GM18867 (cell line): ENCODE data around the gene CRELD2.

ENCODE experiments used
- ATAC-seq: cut with Tn5 transposase; IDR thresholded peaks from one replicate; pipeline ENCODE4 v1.9.1; 2021; ENCODE audit warnings: mild to moderate bottlenecking, moderate library complexity; ENCODE audit not compliant: unreplicated experiment

The CRELD2 gene

GRCh38 chr22:49966041-49966773, 47.8 kb downstream of the CRELD2 start:
- ATAC-seq, result no peak

GRCh38 chr22:49966774-49967705, 48.6 kb downstream of the CRELD2 start:
- ATAC-seq, result no peak

- ATAC-seq, result no peak
Measured at GRCh38 chr22:49967706-49968208, 49.3 kb downstream of the CRELD2 start.

GRCh38 chr22:49968313-49968830, 49.9 kb downstream of the CRELD2 start:
- no peak for ATAC-seq

- no peak for ATAC-seq
Measured at GRCh38 chr22:49968831-49969661, 50.6 kb downstream of the CRELD2 start.

- no peak for ATAC-seq
Measured at GRCh38 chr22:49969751-49970527, 51.5 kb downstream of the CRELD2 start.

GRCh38 chr22:49970528-49971231, 52.2 kb downstream of the CRELD2 start:
- peak; percentile 68 for ATAC-seq

- ATAC-seq, result peak; percentile 31
Measured at GRCh38 chr22:49971232-49972162, 53.1 kb downstream of the CRELD2 start.

GRCh38 chr22:49972163-49973017, 54.0 kb downstream of the CRELD2 start:
- no peak for ATAC-seq

- no peak for ATAC-seq
Measured at GRCh38 chr22:49973018-49973961, 54.9 kb downstream of the CRELD2 start.

GRCh38 chr22:49975543-49976389, 57.3 kb downstream of the CRELD2 start:
- ATAC-seq, result no peak

GRCh38 chr22:49976439-49977175, 58.2 kb downstream of the CRELD2 start:
- ATAC-seq, result no peak
